ENCODE measurements around the gene PRKCB.

The PRKCB gene

DNA sequence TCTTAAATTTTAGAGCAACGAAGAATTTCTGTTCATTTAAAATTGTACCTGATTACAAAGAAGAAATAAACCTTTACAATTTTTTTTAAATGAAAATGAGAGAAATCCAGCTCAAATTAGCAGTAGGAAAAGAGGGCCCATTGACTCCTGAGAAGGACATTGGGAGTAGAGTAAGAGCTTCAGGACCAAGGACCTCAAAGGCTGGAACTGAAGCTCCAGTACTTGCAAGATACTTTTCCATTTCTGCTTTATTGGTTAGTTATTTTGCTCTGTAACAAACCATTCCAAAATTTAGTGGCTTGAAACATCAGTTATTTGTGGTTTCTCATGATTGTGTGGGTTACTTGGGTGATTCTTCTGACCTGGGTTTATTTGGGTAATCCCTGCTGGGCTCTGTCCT, 165.9 kb downstream of the PRKCB start:
- no peak for TF ChIP-seq POLR2AphosphoS5 (IDR thresholded peaks at IDR 0.05; ENCODE audit: low read depth)
- TF ChIP-seq, protein P1, sequence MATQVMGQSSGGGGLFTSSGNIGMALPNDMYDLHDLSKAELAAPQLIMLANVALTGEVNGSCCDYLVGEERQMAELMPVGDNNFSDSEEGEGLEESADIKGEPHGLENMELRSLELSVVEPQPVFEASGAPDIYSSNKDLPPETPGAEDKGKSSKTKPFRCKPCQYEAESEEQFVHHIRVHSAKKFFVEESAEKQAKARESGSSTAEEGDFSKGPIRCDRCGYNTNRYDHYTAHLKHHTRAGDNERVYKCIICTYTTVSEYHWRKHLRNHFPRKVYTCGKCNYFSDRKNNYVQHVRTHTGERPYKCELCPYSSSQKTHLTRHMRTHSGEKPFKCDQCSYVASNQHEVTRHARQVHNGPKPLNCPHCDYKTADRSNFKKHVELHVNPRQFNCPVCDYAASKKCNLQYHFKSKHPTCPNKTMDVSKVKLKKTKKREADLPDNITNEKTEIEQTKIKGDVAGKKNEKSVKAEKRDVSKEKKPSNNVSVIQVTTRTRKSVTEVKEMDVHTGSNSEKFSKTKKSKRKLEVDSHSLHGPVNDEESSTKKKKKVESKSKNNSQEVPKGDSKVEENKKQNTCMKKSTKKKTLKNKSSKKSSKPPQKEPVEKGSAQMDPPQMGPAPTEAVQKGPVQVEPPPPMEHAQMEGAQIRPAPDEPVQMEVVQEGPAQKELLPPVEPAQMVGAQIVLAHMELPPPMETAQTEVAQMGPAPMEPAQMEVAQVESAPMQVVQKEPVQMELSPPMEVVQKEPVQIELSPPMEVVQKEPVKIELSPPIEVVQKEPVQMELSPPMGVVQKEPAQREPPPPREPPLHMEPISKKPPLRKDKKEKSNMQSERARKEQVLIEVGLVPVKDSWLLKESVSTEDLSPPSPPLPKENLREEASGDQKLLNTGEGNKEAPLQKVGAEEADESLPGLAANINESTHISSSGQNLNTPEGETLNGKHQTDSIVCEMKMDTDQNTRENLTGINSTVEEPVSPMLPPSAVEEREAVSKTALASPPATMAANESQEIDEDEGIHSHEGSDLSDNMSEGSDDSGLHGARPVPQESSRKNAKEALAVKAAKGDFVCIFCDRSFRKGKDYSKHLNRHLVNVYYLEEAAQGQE (IDR thresholded peaks at IDR 0.05; ENCODE audit: insufficient replicate concordance, low read depth): peak; percentile 82
- Histone ChIP-seq H3K4me3 (replicated peaks; ENCODE audit: insufficient read depth, low read length) (no peak overlapping the region), H3K27ac (replicated peaks) (no peak overlapping the region), H3K27me3 (ENCODE audit: insufficient read depth, poor library complexity, severe bottlenecking) (no peaks in the 10 kb centered on the region)
- DNase-seq (ENCODE audit: low read depth in 1 of 2, low spot score in 1 of 2): no peak

DNA sequence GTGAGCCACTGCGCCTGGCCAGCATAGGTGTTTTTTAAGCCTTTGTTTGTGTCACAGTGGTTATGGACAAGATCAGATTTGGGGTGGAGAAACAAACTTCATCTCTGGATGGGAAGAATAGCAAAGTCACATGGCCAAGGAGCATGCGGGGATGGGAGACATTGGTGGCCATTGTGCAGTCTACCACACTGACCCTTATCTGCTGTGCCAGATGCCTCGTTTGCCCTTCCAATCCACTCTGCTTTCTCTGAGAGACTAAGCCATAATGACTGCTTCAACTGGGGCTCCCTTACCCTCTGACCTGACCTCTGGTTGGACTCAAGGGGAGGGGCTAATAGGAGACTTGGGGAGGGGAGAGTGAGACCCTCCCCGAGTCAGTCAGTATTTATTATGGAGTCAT, 166.8 kb downstream of the PRKCB start:
- Histone ChIP-seq H3K27me3 (ENCODE audit: insufficient read depth, poor library complexity, severe bottlenecking) (no peaks in the 10 kb centered on the region), H3K27ac (replicated peaks) (no peak overlapping the region), H3K4me3 (replicated peaks; ENCODE audit: insufficient read depth, low read length) (no peak overlapping the region)
- TF ChIP-seq, protein P2, sequence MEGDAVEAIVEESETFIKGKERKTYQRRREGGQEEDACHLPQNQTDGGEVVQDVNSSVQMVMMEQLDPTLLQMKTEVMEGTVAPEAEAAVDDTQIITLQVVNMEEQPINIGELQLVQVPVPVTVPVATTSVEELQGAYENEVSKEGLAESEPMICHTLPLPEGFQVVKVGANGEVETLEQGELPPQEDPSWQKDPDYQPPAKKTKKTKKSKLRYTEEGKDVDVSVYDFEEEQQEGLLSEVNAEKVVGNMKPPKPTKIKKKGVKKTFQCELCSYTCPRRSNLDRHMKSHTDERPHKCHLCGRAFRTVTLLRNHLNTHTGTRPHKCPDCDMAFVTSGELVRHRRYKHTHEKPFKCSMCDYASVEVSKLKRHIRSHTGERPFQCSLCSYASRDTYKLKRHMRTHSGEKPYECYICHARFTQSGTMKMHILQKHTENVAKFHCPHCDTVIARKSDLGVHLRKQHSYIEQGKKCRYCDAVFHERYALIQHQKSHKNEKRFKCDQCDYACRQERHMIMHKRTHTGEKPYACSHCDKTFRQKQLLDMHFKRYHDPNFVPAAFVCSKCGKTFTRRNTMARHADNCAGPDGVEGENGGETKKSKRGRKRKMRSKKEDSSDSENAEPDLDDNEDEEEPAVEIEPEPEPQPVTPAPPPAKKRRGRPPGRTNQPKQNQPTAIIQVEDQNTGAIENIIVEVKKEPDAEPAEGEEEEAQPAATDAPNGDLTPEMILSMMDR (IDR thresholded peaks at IDR 0.05; ENCODE audit: insufficient read depth, low read length): no peak
- DNase-seq (ENCODE audit: low read depth in 1 of 2, low spot score in 1 of 2): no peak

DNA sequence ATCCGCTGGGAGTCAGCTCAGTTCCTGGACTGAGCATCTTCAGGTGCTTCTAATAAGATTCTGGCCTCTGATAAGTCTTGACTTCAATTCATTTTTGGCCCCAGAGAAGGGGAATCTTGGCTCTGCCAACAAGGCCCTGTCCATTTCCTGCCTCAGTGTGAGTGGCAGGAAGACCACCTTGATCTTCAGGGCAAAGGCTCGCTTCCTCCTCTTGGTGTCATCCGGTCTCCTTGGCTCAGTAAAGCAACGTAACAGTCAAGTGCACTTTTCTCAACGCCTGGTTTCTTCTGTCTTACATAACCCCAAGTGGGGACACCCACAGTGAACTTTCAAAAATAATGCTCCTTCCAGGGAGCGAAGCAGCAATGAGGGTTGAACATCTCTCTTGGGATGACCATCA, 169.8 kb downstream of the PRKCB start:
- H3K27me3 ChIP-seq (ENCODE audit: insufficient read depth, poor library complexity, severe bottlenecking): no peaks in the 10 kb centered on the region
- no peak overlapping the region for H3K4me3 ChIP-seq (replicated peaks; ENCODE audit: insufficient read depth, low read length)
- no peak overlapping the region for H3K27ac ChIP-seq (replicated peaks)
- DNase-seq (ENCODE audit: low read depth in 1 of 2, low spot score in 1 of 2): no peak
- TF ChIP-seq GABPA (IDR thresholded peaks at IDR 0.05; ENCODE audit: low read depth): no peak
- TF ChIP-seq, protein P2 (IDR thresholded peaks at IDR 0.05; ENCODE audit: insufficient read depth, low read length): no peak
- TF ChIP-seq POLR2AphosphoS5 (IDR thresholded peaks at IDR 0.05; ENCODE audit: low read depth): no peak
- TF ChIP-seq SPI1 (IDR thresholded peaks at IDR 0.05; ENCODE audit: borderline replicate concordance, low read depth): no peak
- TF ChIP-seq, protein P1 (IDR thresholded peaks at IDR 0.05; ENCODE audit: insufficient replicate concordance, low read depth): no peak

DNA sequence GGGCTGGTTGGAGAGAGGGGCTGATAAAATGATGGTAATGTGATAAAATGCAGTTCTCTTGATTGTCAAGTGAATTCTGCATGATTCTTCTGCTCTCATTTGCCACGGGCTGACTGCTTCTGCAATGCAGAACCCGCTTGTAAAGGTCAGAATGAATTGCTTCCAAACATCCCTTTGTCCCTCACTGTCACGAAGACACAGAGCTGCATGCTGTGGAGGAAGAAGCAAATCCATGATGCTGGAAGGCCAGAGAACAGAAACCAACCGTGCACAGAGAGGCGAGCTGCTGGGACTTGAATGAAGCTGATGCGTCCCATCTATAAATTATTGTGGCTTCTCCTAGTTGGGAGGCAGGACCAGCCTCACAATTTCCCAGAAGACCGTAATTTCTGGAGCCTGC, 171.6 kb downstream of the PRKCB start:
- H3K27me3 ChIP-seq (ENCODE audit: insufficient read depth, poor library complexity, severe bottlenecking): no peaks in the 10 kb centered on the region
- TF ChIP-seq, protein P1 (IDR thresholded peaks at IDR 0.05; ENCODE audit: insufficient replicate concordance, low read depth): no peak
- no peak for TF ChIP-seq SPI1 (IDR thresholded peaks at IDR 0.05; ENCODE audit: borderline replicate concordance, low read depth)
- no peak for TF ChIP-seq GABPA (IDR thresholded peaks at IDR 0.05; ENCODE audit: low read depth)
- no peak for TF ChIP-seq POLR2AphosphoS5 (IDR thresholded peaks at IDR 0.05; ENCODE audit: low read depth)
- TF ChIP-seq, protein P2 (IDR thresholded peaks at IDR 0.05; ENCODE audit: insufficient read depth, low read length): no peak
- no peak overlapping the region for H3K4me3 ChIP-seq (replicated peaks; ENCODE audit: insufficient read depth, low read length)
- H3K27ac ChIP-seq (replicated peaks): no peak overlapping the region
- DNase-seq (ENCODE audit: low read depth in 1 of 2, low spot score in 1 of 2): no peak

Measured in HL-60 (cell line).